K562 (cell line): ENCODE results near the gene MEIS2. TPM values are rescaled to one million over a fixed set of nuclear protein-coding genes. Genes with fewer than 3 reads are reported as not detected.

ENCODE experiments used
- CTCF ChIP-seq, 3 experiments: IDR thresholded peaks in 2 of 3; conservative IDR thresholded peaks in 1 of 3; 2 replicates each; pipeline ENCODE4 v1.5.1; 2011 to 2012; ENCODE audit warnings: low read length in 3 of 3, mild to moderate bottlenecking in 3 of 3, control low read depth in 2 of 3, improper control_type of control experiment in 1 of 3, inconsistent platforms in 1 of 3, low read depth in 1 of 3, mixed read lengths in 1 of 3, moderate library complexity in 1 of 3; ENCODE audit not compliant: insufficient read depth in 2 of 3
- GTF2A2 ChIP-seq: IDR thresholded peaks from 2 replicates; pipeline ENCODE4 v1.6.1; 2016; ENCODE audit warnings: mild to moderate bottlenecking, missing genetic modification characterization, missing compliant biosample characterization
- KLF13 ChIP-seq: fragments of 450-650 bp; IDR thresholded peaks from 2 replicates; pipeline ENCODE4 v1.6.1; 2016; ENCODE audit warnings: missing genetic modification characterization, low read depth, mild to moderate bottlenecking, missing compliant biosample characterization, moderate library complexity, borderline replicate concordance
- KLF6 ChIP-seq: fragments of 250-450 bp; sonication (Bioruptor Pico); IDR thresholded peaks from 2 replicates; pipeline ENCODE4 v1.4.0; 2020; ENCODE audit warnings: mild to moderate bottlenecking, moderate library complexity, borderline replicate concordance
- MAZ ChIP-seq, 2 experiments: fragments of 450-650 bp in 1 of 2; sonication (generic) in 1 of 2; formaldehyde crosslinking; IDR thresholded peaks in 1 of 2; conservative IDR thresholded peaks in 1 of 2; 2 replicates each; pipeline versions ENCODE4 v1.4.0 to v1.5.0; 2020; ENCODE audit warnings: mild to moderate bottlenecking in 1 of 2, missing genetic modification reagents in 1 of 2
- PBX2 ChIP-seq, 2 experiments: IDR thresholded peaks in 1 of 2; conservative IDR thresholded peaks in 1 of 2; 2 replicates each; pipeline ENCODE4 v1.6.1; 2016; ENCODE audit warnings: low read depth in 2 of 2, mild to moderate bottlenecking in 1 of 2, missing compliant biosample characterization in 1 of 2, missing genetic modification characterization in 1 of 2, moderate library complexity in 1 of 2
- PCBP1 ChIP-seq: fragments of 200-400 bp; formaldehyde crosslinking; IDR thresholded peaks from 2 replicates; pipeline ENCODE4 v1.6.1; 2018; ENCODE audit warnings: mild to moderate bottlenecking, low read depth, low read length; ENCODE audit not compliant: poor library complexity, severe bottlenecking
- RBFOX2 ChIP-seq: fragments of 200-400 bp; formaldehyde crosslinking; IDR thresholded peaks from 2 replicates; pipeline ENCODE4 v1.6.1; 2017; ENCODE audit warnings: low read depth, mild to moderate bottlenecking, low read length, moderate library complexity
- SMAD4 ChIP-seq: fragments of 250-450 bp; sonication (Bioruptor Pico); conservative IDR thresholded peaks from 2 replicates; pipeline ENCODE4 v1.8.0; 2021; ENCODE audit warnings: inconsistent platforms, mild to moderate bottlenecking, moderate library complexity
- TBL1XR1 ChIP-seq, 2 experiments: IDR thresholded peaks; 2 replicates each; pipeline ENCODE4 v1.6.1; 2012; ENCODE audit warnings: improper control_type of control experiment in 2 of 2, low read length in 2 of 2, mild to moderate bottlenecking in 1 of 2
- THRB ChIP-seq: fragments of 450-650 bp; formaldehyde crosslinking; conservative IDR thresholded peaks from 2 replicates; pipeline ENCODE4 v1.4.0; 2022; ENCODE audit warnings: mild to moderate bottlenecking, missing genetic modification characterization
- ZNF740 ChIP-seq, 3 experiments: fragments of 200-800 bp in 1 of 3; sonication (Bioruptor generic) in 1 of 3; sonication (generic) in 1 of 3; formaldehyde crosslinking in 1 of 3; IDR thresholded peaks; 2 replicates each; pipeline versions ENCODE4 v1.6.1 to v1.8.0; 2016 to 2022; ENCODE audit warnings: mild to moderate bottlenecking in 2 of 3, missing compliant biosample characterization in 2 of 3, missing genetic modification characterization in 2 of 3, missing genetic modification reagents in 1 of 3
- polyA plus RNA-seq, 8 experiments: library from polyadenylated mRNA; depleted of rRNA in 4 of 8; stranded (reverse) in 5 of 8; unstranded in 3 of 8; fragments of >200 nt; fragmentation: Nextera tagmentation in 2 of 8; fragmentation: Illumina TruSeq in 1 of 8; extraction: Ambion mirVana in 2 of 8; extraction: Trizol in 1 of 8; gene quantifications; 2 replicates each; pipeline versions ENCODE4 v1.2.1 to v1.2.3, GENCODE V29; 2011 to 2014; ENCODE audit warnings: inconsistent platforms in 1 of 8, missing spikeins in 1 of 8
- total RNA-seq, 7 experiments: library from RNA; depleted of rRNA in 6 of 7; stranded (reverse); fragments of >200 nt in 6 of 7; fragmentation: Illumina TruSeq in 2 of 7; extraction: Trizol in 2 of 7; gene quantifications; 2 replicates each; pipeline versions ENCODE4 v1.2.1 to v1.2.3, GENCODE V29; 2011 to 2021; ENCODE audit warnings: low replicate concordance in 1 of 7
- TF ChIP-seq, protein P1 (sequence below): fragments of 450-650 bp; formaldehyde crosslinking; IDR thresholded peaks from 2 replicates; pipeline ENCODE4 v1.4.0; 2022; ENCODE audit warnings: missing genetic modification characterization

The MEIS2 gene
- total and polyA plus RNA-seq, 9 of the 15 experiments (the other 6 are each of a cell fraction or from before 2014, with no cell fraction given), result 7.5 to 64.2 (median 22.3) TPM

DNA sequence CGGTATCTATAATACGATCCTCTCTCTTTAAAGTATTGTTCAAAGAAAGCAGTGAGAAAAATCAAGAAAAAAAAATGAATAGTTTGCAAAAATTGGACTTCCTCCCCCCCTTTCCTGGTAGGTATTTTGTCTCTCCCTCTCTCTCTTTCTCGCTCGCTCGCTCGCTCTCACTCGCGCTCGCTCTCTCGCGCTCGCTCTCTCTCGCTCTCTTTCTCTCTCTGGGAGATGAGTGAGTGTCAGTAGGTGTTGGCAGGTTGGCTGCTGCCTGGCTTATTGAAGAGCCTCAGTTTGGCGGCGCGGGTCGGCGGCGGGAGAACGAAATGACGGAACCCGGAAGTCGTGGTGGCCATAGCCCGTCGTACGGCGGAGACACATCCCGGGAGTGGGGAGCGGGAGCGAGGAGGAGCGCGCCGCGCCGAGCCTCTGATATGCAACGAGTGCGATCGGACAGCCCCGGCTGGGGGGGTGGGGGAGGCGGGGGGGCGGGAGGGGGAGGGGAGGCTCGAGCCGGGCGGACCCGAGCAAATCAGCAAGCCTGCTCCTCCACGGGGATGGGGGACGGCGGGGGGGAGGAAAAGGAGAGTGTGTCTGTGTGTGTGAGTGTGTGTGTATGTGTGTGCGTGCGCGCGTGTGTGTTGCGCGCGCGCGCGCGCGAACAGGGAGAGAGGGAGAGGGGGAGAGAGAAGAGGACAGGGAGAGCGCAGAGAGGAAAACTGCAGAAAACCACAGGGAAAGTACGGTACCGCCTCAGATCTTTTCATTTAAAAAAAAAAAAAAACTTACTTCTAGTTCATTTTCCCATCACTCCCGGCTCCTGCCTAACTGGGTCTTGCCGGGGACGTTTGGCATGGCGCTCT lies at the start of gene MEIS2 (continued):
- TF ChIP-seq TBL1XR1 (IDR thresholded peaks at IDR 0.05; ENCODE audit: low read length in 2 of 2), result 0 out of 4 replicates have a peak, but pooled peaks of 1 of the 2 experiments have one; percentile 13
- TF ChIP-seq, protein P1, sequence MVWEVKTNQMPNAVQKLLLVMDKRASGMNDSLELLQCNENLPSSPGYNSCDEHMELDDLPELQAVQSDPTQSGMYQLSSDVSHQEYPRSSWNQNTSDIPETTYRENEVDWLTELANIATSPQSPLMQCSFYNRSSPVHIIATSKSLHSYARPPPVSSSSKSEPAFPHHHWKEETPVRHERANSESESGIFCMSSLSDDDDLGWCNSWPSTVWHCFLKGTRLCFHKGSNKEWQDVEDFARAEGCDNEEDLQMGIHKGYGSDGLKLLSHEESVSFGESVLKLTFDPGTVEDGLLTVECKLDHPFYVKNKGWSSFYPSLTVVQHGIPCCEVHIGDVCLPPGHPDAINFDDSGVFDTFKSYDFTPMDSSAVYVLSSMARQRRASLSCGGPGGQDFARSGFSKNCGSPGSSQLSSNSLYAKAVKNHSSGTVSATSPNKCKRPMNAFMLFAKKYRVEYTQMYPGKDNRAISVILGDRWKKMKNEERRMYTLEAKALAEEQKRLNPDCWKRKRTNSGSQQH (CRISPR knock-in tag), result peak; percentile 72; the same call in 1 of the 2 replicates
- TF ChIP-seq MAZ (CRISPR knock-in tag; conservative IDR thresholded peaks at IDR 0.05 in 1 of 2, IDR thresholded peaks at IDR 0.05 in 1 of 2), result peak; percentile 60 to 72; a peak in 3 of 4 replicates
- TF ChIP-seq ZNF740 (CRISPR knock-in tag; IDR thresholded peaks at IDR 0.05), result peak; percentile 63; the same call in 1 of the 2 replicates
- peak in 1 of 2 experiments; percentile 91; a peak in 2 of 4 replicates for TF ChIP-seq ZNF740 (tag; IDR thresholded peaks at IDR 0.05)
- peak; percentile 70 for TF ChIP-seq PCBP1
- TF ChIP-seq RBFOX2, result peak; percentile 88
- TF ChIP-seq GTF2A2 (tag), result no peak
- 0 out of 6 replicates have a peak, but pooled peaks of 1 of the 3 experiments have one; percentile 1 for TF ChIP-seq CTCF (IDR thresholded peaks at IDR 0.05 in 2 of 3, conservative IDR thresholded peaks at IDR 0.05 in 1 of 3; ENCODE audit: insufficient read depth in 2 of 3, low read depth in 1 of 3, low read length in 3 of 3)
- peak; percentile 68; the same call in 1 of the 2 replicates for TF ChIP-seq THRB (CRISPR knock-in tag)
- no peak for TF ChIP-seq KLF13
- TF ChIP-seq SMAD4 (CRISPR knock-in tag), result peak; percentile 60; the same call in 1 of the 2 replicates
- no peak for TF ChIP-seq KLF6
- no peak for TF ChIP-seq PBX2 (CRISPR knock-in tag; IDR thresholded peaks at IDR 0.05; ENCODE audit: low read depth)
- TF ChIP-seq PBX2 (tag; conservative IDR thresholded peaks at IDR 0.05; ENCODE audit: low read depth), result 0 out of 2 replicates have a peak, but pooled peaks have one; percentile 58
